HCT116 (cell line): ENCODE data around the gene ZNF839. TPM values are rescaled to one million over a fixed set of nuclear protein-coding genes. Genes with fewer than 3 reads are reported as not detected.

Experiments used
- ATAC-seq: fragments of 200-7000 bp; cut with Tn5 transposase; 2 replicates; pipeline ENCODE4 v1.9.1; 2020; ENCODE audit warnings: mild to moderate bottlenecking, moderate library complexity
- BruUV-seq: library from RNA; stranded (reverse); fragments of 400-500 nt; replicated peaks from 2 replicates; lab custom pipeline; 2021; lab: Mats Ljungman, UMichigan
- CTCF ChIA-PET: fragments of 300-600 bp; sonication (Branson Sonifier 250); formaldehyde crosslinking; loops from one replicate; lab custom pipeline; 2021; ENCODE audit warnings: antibody characterized with exemption; lab: Charles Lee
- POLR2A ChIA-PET: fragments of 300-600, 350-600 bp; sonication (Branson Sonifier 250); formaldehyde crosslinking; loops from one replicate; lab custom pipeline; 2021; ENCODE audit warnings: antibody characterized with exemption; lab: Charles Lee
- RAD21 ChIA-PET, 2 experiments: fragments of 300-600 bp; sonication (Branson Sonifier 250); formaldehyde crosslinking; loops; one replicate each; lab custom pipeline; 2023; ENCODE audit warnings: low total read pairs in 2 of 2; ENCODE audit not compliant: uncharacterized antibody in 2 of 2, unreplicated experiment in 2 of 2, low non-redundant PET in 1 of 2; lab: Charles Lee
- DNase-seq: peaks from one replicate; pipeline ENCODE4 v3.0.0-alpha.2; 2010; ENCODE audit warnings: low read depth, low spot score
- H2AFZ ChIP-seq: fragments of 200-600 bp; shearing (Covaris generic), sonication (generic); 2 replicates; pipeline ENCODE4 v1.6.1; 2017; ENCODE audit warnings: low read depth, mixed run types, mixed read lengths, antibody characterized with exemption, low read length; ENCODE audit not compliant: poor library complexity, severe bottlenecking
- H3K27ac ChIP-seq: 2 replicates; pipeline ENCODE4 v1.5.1; 2012; ENCODE audit warnings: low read depth, low read length
- H3K27me3 ChIP-seq: fragments of 200-600 bp; sonication (generic); 2 replicates; pipeline ENCODE4 v1.6.1; 2016; ENCODE audit warnings: mixed run types, low read length, mixed read lengths; ENCODE audit not compliant: insufficient read depth
- H3K36me3 ChIP-seq, 2 experiments: fragments of 200-500 bp in 1 of 2; fragments of 200-600 bp in 1 of 2; sonication (Bioruptor generic) in 1 of 2; sonication (generic) in 1 of 2; 2 replicates each; pipeline versions ENCODE4 v1.5.1 to v1.6.1; 2014 to 2016; ENCODE audit warnings: low read length in 2 of 2, inconsistent platforms in 1 of 2, mixed read lengths in 1 of 2, mixed run types in 1 of 2; ENCODE audit not compliant: insufficient read depth in 2 of 2, control insufficient read depth in 1 of 2
- H3K4me1 ChIP-seq, 2 experiments: fragments of 200-600 bp in 1 of 2; sonication (generic) in 1 of 2; 2 replicates each; pipeline versions ENCODE4 v1.5.1 to v1.6.1; 2012 to 2017; ENCODE audit warnings: low read length in 2 of 2, inconsistent platforms in 1 of 2, mild to moderate bottlenecking in 1 of 2, mixed read lengths in 1 of 2, mixed run types in 1 of 2, moderate library complexity in 1 of 2; ENCODE audit not compliant: insufficient read depth in 2 of 2, control insufficient read depth in 1 of 2
- H3K4me2 ChIP-seq: fragments of 200-600 bp; sonication (generic); 2 replicates; pipeline ENCODE4 v1.6.1; 2017; ENCODE audit warnings: mixed run types, low read length, mixed read lengths
- H3K4me3 ChIP-seq, 2 experiments: fragments of 200-600 bp in 1 of 2; sonication (generic) in 1 of 2; replicated peaks in 1 of 2; 2 replicates each; pipeline ENCODE4 v1.5.1; 2011 to 2016; ENCODE audit warnings: low read length in 2 of 2, control low read depth in 1 of 2, low read depth in 1 of 2, mild to moderate bottlenecking in 1 of 2, mixed read lengths in 1 of 2, mixed run types in 1 of 2
- H3K79me2 ChIP-seq: fragments of 200-600 bp; sonication (generic); 2 replicates; pipeline ENCODE4 v1.6.1; 2017; ENCODE audit warnings: mild to moderate bottlenecking, mixed run types, low read length, moderate library complexity, mixed read lengths; ENCODE audit not compliant: insufficient read depth
- H3K9ac ChIP-seq: fragments of 200-600 bp; sonication (generic); 2 replicates; pipeline ENCODE4 v1.6.1; 2016; ENCODE audit warnings: low read length, mixed read lengths
- H3K9me2 ChIP-seq: fragments of 200-600 bp; sonication (generic), shearing (Covaris generic); 2 replicates; pipeline ENCODE4 v1.6.1; 2017; ENCODE audit warnings: mixed run types, mild to moderate bottlenecking, moderate library complexity; ENCODE audit not compliant: insufficient read depth
- H3K9me3 ChIP-seq, 2 experiments: fragments of 200-500 bp in 1 of 2; fragments of 200-600 bp in 1 of 2; sonication (Bioruptor generic) in 1 of 2; sonication (generic) in 1 of 2; 2 replicates each; pipeline ENCODE4 v1.6.1; 2014 to 2017; ENCODE audit warnings: low read length in 2 of 2, mixed read lengths in 2 of 2, inconsistent platforms in 1 of 2, low read depth in 1 of 2, mild to moderate bottlenecking in 1 of 2, mixed run types in 1 of 2, moderate library complexity in 1 of 2; ENCODE audit not compliant: control insufficient read depth in 1 of 2, insufficient read depth in 1 of 2
- H4K20me1 ChIP-seq: fragments of 200-600 bp; sonication (generic), shearing (Covaris generic); 2 replicates; pipeline ENCODE4 v1.6.1; 2017; ENCODE audit warnings: mixed run types, mild to moderate bottlenecking, moderate library complexity; ENCODE audit not compliant: insufficient read depth
- ATF3 ChIP-seq: IDR thresholded peaks from 2 replicates; pipeline ENCODE4 v1.6.1; 2012
- CBX3 ChIP-seq: IDR thresholded peaks from 2 replicates; pipeline ENCODE4 v1.6.1; 2012; ENCODE audit warnings: low read depth
- CEBPB ChIP-seq: IDR thresholded peaks from 2 replicates; pipeline ENCODE4 v1.6.1; 2012; ENCODE audit warnings: low read depth
- EZH2 ChIP-seq: fragments of 200-600 bp; sonication (generic); IDR thresholded peaks from 2 replicates; pipeline ENCODE4 v1.6.1; 2017; ENCODE audit warnings: antibody characterized with exemption, mixed run types
- EZH2phosphoT487 ChIP-seq: fragments of 200-600 bp; IDR thresholded peaks from 2 replicates; pipeline ENCODE4 v1.6.1; 2018; ENCODE audit warnings: antibody characterized with exemption, borderline replicate concordance
- FOSL1 ChIP-seq: IDR thresholded peaks from 2 replicates; pipeline ENCODE4 v1.6.1; 2012; ENCODE audit warnings: low read depth
- JUND ChIP-seq: IDR thresholded peaks from 2 replicates; pipeline ENCODE4 v1.6.1; 2012
- POLR2A ChIP-seq: IDR thresholded peaks from 2 replicates; pipeline ENCODE4 v1.7.0; 2011; ENCODE audit warnings: borderline replicate concordance; ENCODE audit not compliant: insufficient read depth, insufficient read length; ENCODE audit errors: extremely low read depth
- POLR2AphosphoS5 ChIP-seq: IDR thresholded peaks from 2 replicates; pipeline ENCODE4 v1.6.1; 2011; ENCODE audit warnings: mild to moderate bottlenecking, low read depth, low read length, moderate library complexity
- RAD21 ChIP-seq: IDR thresholded peaks from 2 replicates; pipeline ENCODE4 v1.6.1; 2012; ENCODE audit warnings: low read depth, mild to moderate bottlenecking
- REST ChIP-seq: IDR thresholded peaks from 2 replicates; pipeline ENCODE4 v1.6.1; 2012; ENCODE audit warnings: low read depth
- SP1 ChIP-seq: IDR thresholded peaks from 2 replicates; pipeline ENCODE4 v1.6.1; 2012; ENCODE audit warnings: low read depth
- SRF ChIP-seq: IDR thresholded peaks from 2 replicates; pipeline ENCODE4 v1.6.1; 2012; ENCODE audit warnings: low read depth
- TCF7L2 ChIP-seq: IDR thresholded peaks from 2 replicates; pipeline ENCODE4 v1.7.0; 2011; ENCODE audit warnings: borderline replicate concordance, inconsistent platforms; ENCODE audit not compliant: insufficient read depth, insufficient read length; ENCODE audit errors: extremely low read depth
- YY1 ChIP-seq: IDR thresholded peaks from 2 replicates; pipeline ENCODE4 v1.6.1; 2011; ENCODE audit warnings: low read length, low read depth, moderate library complexity, mild to moderate bottlenecking; ENCODE audit not compliant: insufficient replicate concordance; ENCODE audit errors: extremely low read depth
- ZBTB33 ChIP-seq: IDR thresholded peaks from 2 replicates; pipeline ENCODE4 v1.6.1; 2011; ENCODE audit warnings: mild to moderate bottlenecking, low read length, moderate library complexity; ENCODE audit not compliant: insufficient replicate concordance; ENCODE audit errors: extremely low read depth
- ZFX ChIP-seq: fragments of 450-650 bp; IDR thresholded peaks from 2 replicates; pipeline ENCODE4 v1.6.1; 2017
- ZNF274 ChIP-seq: fragments of 200-500 bp; sonication (Bioruptor generic); IDR thresholded peaks from 2 replicates; pipeline ENCODE4 v1.6.1; 2014; ENCODE audit warnings: mild to moderate bottlenecking, low read depth, low read length, inconsistent platforms
- intact Hi-C: fragments of 100-400 bp; cut with micrococcal nuclease; formaldehyde crosslinking; loops from 2 replicates; pipeline ENCODE4 v1.10.0; 2022
- total RNA-seq: library from RNA; stranded (reverse); gene quantifications from one replicate; pipeline ENCODE4 v1.2.1, GENCODE V29; 2021; ENCODE audit not compliant: unreplicated experiment

ZNF839 gene
- total RNA-seq, 1 experiment from 2014 or later = 17.7 TPM

- Histone ChIP-seq H2AFZ (no peak overlapping the region), H3K27me3 (no peaks in the 10 kb centered on the region), H3K9ac (peak overlapping the region; percentile 34), H3K36me3 (no peaks in the 10 kb centered on the region), H3K27ac (no peak overlapping the region), H3K4me2 (peak overlapping the region; percentile 50), H4K20me1 (no peaks in the 10 kb centered on the region)
- intact Hi-C loops = no loop called here
- CTCF ChIA-PET = no interaction called here
- DNase-seq (no peak), ATAC-seq (no peak)
- POLR2A ChIA-PET = no interaction called here
- no peak for TF ChIP-seq ATF3
- no peak for TF ChIP-seq RAD21
- no peak for TF ChIP-seq JUND
- no peak for TF ChIP-seq TCF7L2
- TF ChIP-seq ZBTB33 = no peak
- TF ChIP-seq REST = no peak
- TF ChIP-seq FOSL1 = no peak
- no peak for TF ChIP-seq POLR2AphosphoS5
- TF ChIP-seq ZNF274 = no peak
- TF ChIP-seq CBX3 = no peak
- TF ChIP-seq SRF = no peak
- no peak for TF ChIP-seq EZH2
- no peak for TF ChIP-seq CEBPB
- TF ChIP-seq YY1 = no peak
- TF ChIP-seq SP1 = no peak
- TF ChIP-seq EZH2phosphoT487 = no peak
- TF ChIP-seq POLR2A = no peak
- TF ChIP-seq ZFX = no peak
- TF ChIP-seq, all 23 proteins: peak for 0
- H3K9me2 ChIP-seq = no peaks in the 10 kb centered on the region
- BruUV-seq = no TSS peak
- no peaks in the 10 kb centered on the region for H3K79me2 ChIP-seq
- no peaks in the 10 kb centered on the region for H3K9me3 ChIP-seq
- H3K4me3 ChIP-seq = no peak overlapping the region
- RAD21 ChIA-PET = interaction anchor here in 1 of 2 experiments (0.6 kb wide), 1 partner anchor 113 kb away, joined by 4 read pairs; no protein-coding TSS in a partner anchor
- peaks cover 35 to 66% of the 10 kb centered on the region in 2 experiments for H3K4me1 ChIP-seq
These were observed 41.5 kb upstream of the ZNF839 start for GRCh38 chr14:102277874-102278630.
